HuH-7.5 (cell line): Measurements from ENCODE around the gene COA1.
"Not testable (repeated sequence)": the region's sequence is repeated elsewhere in the genome, so short reads cannot be mapped to it uniquely, and the experiment has no call there.

Experiments used
- DNase-seq: peaks from one replicate; pipeline ENCODE4 v3.0.0; 2011; ENCODE audit warnings: low spot score

COA1 gene

DNA sequence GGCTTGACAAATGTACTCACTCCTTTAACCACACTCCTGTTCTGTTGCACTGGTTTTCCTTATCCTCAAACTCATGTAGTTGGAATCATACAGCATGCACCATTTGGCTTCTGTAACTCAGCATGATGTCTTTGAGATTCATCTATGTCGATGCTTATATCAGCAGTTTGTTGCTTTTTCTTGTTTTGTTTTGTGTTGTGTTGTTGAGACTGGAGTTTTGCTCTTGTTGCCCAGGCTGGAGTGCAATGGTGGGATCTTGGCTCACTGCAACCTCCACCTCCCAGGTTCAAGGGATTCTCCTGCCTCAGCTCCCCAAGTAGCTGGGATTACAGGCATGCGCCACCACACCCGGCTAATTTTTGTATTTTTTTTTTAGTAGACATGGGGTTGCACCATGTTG, 101.5 kb downstream of the COA1 start:
- not testable (repeated sequence) for DNase-seq

- no peak for DNase-seq
These were observed 102.6 kb downstream of the COA1 start for GRCh38 chr7:43626695-43627094.

GRCh38 chr7:43625980-43626379, 103.3 kb downstream of the COA1 start:
- DNase-seq = no peak

DNA sequence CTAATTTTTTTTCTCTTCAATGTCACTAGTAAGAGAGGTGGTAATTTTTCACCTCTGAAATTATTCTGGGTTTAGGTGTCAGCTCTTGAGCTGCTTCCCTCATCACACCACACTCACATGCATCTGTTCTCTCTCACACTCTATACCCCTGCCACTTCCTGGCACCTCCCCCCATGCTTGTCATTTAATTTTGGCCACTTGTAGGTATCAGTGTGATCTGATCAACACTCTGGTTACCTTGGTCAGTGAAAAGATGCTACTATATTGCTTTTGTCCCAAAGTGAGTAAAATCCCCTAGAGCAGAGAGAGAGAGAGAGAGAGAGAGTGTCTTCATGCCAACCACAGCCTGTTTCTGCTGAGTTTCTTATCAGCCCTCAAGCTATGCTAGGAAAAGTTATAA, 103.9 kb downstream of the COA1 start:
- no peak for DNase-seq

DNA sequence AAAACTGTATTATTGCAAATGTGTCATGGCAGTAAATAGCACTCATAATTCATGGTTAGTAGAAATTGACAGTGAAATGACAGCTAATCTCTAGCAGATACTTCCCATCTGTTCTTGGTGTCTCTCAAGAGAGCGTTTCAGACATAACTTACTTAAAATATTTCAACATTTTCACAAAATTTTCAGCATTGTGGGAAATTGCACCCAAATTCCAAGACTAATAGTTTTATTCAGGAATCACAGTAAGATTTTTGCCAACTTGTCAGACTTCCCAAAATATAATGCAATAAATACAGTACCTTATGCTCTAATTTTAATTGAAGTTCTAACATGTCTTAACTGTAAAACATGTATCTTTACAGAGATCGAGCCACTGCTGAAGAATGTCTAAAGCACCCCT, 105.2 kb downstream of the COA1 start:
- DNase-seq = no peak

DNA sequence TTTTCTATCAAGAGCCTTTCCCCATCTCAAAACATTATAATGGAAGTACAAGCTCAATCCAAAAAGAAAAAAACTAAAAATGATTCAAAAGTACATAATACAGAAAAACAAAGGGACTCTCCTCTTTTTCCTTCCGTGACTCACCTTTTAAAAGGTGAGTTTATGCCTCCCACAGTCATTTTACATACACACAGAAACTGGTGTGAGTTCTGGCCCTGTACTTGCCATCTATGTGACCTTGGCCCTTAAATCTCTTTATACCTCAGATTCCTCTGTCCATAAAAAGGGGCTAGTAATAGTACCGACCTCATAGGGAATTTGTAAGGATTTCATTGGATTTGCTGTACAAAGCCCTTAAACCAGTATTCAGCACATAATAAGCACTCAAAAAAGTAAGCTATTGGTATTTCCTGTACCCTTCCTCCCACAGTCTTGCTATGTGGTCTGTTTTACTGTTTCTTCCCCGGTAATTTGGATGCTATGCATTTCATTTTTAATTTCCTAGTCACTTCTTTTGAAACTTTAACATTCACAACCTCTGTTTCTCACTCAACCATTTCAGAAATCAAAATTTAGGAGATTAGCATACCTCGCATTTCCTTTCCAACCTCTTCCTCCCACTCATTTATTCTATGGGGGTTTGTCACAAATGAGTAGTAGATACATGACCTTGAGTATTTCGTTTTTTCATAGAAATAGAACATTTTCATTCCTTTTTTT, 107.4 kb downstream of the COA1 start:
- no peak for DNase-seq

GRCh38 chr7:43619213-43620012, 109.9 kb downstream of the COA1 start:
- no peak for DNase-seq

DNA sequence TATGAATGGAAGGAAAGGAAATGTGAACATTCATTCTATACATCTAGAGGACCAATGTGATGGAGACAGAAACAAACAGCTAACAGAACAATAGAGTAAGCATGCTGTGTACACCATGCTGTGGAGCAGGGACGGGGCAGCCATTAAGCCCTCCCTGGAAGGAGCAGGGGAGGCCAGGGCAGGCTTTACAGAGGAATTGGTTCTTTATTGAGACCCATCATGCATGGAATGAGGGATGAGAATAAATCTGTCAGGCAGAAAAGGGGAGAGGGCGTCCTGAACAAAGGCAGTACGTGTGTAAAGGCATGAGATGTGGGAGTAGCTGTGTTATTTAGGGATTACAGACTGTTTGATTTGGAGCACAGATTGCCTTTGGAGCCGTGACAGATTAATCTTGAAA, 111.2 kb downstream of the COA1 start:
- DNase-seq = no peak

GRCh38 chr7:43616977-43617376, 112.3 kb downstream of the COA1 start:
- DNase-seq = no peak

GRCh38 chr7:43615558-43616145, 113.7 kb downstream of the COA1 start:
- DNase-seq = no peak

- DNase-seq = no peak
These were observed 116.4 kb downstream of the COA1 start for GRCh38 chr7:43612599-43613589.

DNA sequence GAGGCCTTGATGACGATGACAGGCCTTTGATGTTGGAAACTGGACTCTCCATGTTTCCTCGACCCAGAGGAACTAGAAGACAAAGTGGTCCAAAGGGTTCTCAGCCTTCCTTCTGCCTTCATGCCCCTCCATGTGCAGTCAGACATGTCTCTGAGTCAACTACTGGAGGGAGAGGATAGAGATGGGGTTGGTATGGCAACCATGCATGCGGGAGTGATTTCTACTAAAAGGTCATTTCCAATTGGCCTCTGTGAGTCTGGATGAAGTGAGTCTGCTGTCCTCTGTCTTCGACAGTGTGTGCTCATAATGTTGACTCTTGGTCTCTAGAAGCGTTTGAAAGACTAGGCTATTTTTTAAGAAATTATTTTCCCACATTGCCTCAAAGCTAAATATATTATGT, 117.2 kb downstream of the COA1 start:
- DNase-seq = no peak

GRCh38 chr7:43609097-43609496, 120.2 kb downstream of the COA1 start:
- no peak for DNase-seq

- no peak for DNase-seq
These were observed 125.1 kb downstream of the COA1 start for GRCh38 chr7:43604251-43604650.

DNA sequence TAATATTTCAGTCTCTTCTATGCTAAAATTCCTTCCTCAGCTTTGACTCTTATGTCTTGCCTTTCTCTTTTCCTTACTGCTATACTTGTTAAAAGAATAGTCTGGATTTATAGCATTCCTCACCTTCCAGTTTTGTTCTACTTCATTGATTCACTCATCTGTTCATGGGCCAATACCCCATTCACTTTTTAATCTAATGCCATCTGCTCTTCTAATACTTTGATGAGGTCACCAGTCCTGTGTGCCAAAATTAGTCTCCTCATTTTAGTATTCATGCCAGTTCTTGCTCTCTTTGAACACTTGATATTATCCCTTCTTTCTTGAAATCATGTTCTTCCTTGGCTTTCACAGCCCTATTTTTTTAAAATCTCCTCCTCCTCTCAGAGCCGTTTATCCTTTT, 127.1 kb downstream of the COA1 start:
- no peak for DNase-seq

DNA sequence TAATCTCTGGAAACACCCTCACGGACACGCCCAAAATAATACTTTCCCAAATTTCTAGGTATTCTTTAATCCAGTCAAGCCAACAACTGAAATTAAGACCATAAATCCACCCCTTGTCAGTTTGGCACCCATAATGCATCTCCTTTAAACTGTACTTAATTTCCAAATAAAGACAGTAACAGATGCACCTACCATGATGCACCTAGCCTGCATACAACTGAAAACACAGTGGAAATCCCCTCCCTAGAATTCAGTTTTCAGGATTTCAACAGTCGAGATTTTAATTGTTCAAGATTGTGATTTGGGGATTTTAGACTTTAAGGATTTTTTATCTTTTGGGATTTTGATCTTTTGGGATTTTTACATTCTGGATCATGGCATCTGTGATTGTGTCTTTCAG, 129.3 kb downstream of the COA1 start:
- DNase-seq = no peak

- not testable (repeated sequence) for DNase-seq
These were observed 132.9 kb downstream of the COA1 start for GRCh38 chr7:43596426-43596825.

GRCh38 chr7:43594020-43594419, 135.3 kb downstream of the COA1 start:
- DNase-seq = no peak

DNA sequence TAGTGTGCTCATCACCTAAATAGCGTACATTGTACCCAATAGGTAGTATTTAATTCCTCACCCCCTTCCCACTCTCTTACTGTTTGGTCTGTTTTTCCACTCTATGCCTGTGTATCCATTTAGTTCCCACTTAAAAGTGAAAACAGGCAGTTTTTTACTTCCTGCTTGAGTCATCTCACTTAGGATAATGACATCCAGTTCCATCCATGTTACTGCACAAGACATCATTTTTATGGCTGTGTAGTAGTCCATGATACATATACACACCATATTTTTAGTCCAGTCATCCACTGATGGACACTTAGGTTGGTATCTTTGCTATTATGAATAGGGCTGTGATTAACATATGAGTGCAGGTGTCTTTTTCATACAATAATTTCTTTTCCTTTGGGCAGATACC, 136.3 kb downstream of the COA1 start:
- no peak for DNase-seq

GRCh38 chr7:43592326-43592725, 137.0 kb downstream of the COA1 start:
- DNase-seq = no peak

DNA sequence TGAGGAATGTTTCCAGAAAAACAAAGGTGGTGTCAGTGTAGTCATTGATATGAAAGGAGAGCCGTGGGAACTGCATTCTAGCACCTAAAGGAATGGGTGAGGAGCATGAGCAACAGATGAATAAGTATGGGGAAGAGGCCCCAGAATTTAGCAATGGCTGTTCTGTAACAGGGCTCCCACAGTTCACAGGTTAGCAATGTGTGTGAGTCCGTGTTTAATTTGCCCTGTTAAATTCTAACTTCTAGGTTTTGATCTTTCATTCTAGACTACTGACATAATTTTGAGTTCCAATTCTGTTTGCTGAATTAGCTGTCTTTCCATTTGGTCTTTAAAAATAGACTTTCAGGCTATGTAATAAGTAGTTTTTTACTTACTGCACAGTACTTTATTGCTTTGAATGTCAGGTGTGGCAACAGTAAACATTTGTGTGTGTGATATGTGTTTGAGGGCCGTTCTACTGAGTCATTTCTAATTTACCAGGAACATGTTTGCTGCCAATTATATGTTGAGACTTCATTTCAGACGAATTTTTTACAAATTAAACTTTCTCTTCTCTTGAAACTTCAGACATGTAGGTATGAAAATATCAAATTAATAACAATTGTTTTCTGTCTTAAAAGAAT, 137.7 kb downstream of the COA1 start:
- DNase-seq = no peak
